ENCODE measurements around the gene UPK3A.

DNA sequence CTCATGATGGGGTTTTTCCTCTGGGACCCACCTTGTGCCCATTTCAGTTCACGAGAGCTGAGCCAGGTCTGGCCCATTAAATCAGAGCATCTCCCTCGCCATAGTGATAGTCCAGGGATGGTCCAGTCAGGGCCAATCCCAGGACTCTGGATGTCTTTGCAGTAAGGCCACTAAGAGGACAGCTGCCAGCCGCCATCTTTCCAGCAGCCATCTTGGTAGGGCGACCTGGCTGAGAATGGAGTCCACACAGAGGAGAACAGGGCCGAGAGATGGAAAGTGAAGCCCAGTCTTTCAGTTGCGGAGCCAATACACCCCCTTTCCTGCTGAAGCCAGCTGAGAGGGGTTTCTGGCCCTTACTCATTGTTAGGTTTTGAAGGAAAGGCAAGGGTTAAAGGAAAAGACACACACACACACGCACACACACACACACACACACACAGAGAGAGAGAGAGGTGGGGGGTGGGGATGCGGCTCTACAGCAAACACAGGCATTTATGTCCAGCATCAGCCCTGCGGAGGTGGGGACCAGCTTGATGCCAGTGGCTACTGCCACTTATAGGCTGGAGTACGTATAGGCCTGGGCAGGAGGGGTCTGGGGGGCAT, 31.6 kb upstream of the UPK3A start:
- TF ChIP-seq CTCF (IDR thresholded peaks at IDR 0.05; ENCODE audit: insufficient read depth, low read depth, low read length) (no peak), EZH2 (IDR thresholded peaks at IDR 0.05; ENCODE audit: insufficient read depth, low read length) (no peak)
